Epithelial cell of esophagus (primary cell): ENCODE data around the gene CC2D2A.

Experiments
- DNase-seq: peaks from one replicate; pipeline ENCODE4 v3.0.0; 2010; ENCODE audit warnings: low read depth
- H3K4me3 ChIP-seq: 2 replicates; pipeline ENCODE4 v1.5.1; 2011; ENCODE audit warnings: mild to moderate bottlenecking, low read length, control low read depth
- TF ChIP-seq, protein P1 (sequence below): IDR thresholded peaks from 2 replicates; pipeline ENCODE4 v1.5.1; 2011; ENCODE audit warnings: low read depth, mild to moderate bottlenecking, low read length, control low read depth, inconsistent platforms; ENCODE audit not compliant: insufficient read depth; ENCODE audit errors: missing control alignments

The CC2D2A gene

DNA sequence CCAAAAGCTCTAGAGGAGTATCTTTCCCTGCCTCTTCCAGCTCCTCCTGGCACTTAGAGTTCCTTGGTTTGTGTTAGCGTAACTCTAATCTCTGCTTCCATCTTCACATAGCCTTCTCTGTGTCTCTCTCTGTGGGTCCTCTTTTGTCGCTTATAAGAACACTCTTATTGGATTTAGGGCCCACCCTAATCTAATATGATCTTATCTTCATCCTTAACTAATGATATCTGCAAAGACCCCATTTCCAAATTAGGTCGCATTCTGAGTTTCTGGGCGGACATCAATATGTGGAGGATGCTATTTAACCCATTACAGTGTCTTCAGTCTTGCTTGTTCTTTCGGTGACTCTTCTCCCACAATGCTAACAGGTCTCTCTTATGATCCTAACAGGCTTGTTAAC is 72.3 kb downstream of the CC2D2A start:
- H3K4me3 ChIP-seq, result no peak overlapping the region
- TF ChIP-seq, protein P1, sequence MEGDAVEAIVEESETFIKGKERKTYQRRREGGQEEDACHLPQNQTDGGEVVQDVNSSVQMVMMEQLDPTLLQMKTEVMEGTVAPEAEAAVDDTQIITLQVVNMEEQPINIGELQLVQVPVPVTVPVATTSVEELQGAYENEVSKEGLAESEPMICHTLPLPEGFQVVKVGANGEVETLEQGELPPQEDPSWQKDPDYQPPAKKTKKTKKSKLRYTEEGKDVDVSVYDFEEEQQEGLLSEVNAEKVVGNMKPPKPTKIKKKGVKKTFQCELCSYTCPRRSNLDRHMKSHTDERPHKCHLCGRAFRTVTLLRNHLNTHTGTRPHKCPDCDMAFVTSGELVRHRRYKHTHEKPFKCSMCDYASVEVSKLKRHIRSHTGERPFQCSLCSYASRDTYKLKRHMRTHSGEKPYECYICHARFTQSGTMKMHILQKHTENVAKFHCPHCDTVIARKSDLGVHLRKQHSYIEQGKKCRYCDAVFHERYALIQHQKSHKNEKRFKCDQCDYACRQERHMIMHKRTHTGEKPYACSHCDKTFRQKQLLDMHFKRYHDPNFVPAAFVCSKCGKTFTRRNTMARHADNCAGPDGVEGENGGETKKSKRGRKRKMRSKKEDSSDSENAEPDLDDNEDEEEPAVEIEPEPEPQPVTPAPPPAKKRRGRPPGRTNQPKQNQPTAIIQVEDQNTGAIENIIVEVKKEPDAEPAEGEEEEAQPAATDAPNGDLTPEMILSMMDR, result no peak
- no peak for DNase-seq

DNA sequence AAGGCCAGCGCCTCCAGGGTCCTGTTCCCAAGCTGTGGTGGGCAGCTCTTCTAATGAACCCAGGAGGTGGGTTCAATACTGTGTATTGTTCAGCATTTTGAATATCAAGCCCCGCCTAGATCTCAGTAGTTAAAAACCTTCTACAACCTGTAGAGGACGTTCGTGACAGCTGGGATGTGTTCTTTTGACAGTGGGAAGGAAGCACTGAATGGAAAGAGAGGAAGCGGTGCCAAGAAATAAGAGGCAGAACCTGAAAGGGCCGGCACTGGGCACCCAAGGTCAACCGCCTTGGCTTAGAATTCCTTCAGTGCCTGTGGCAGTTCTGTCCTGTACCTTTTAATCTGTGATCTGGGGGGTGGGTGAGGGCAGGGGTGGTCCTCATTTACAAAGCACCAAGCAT is 73.1 kb downstream of the CC2D2A start:
- TF ChIP-seq, protein P1, result no peak
- H3K4me3 ChIP-seq, result no peak overlapping the region
- no peak for DNase-seq

DNA sequence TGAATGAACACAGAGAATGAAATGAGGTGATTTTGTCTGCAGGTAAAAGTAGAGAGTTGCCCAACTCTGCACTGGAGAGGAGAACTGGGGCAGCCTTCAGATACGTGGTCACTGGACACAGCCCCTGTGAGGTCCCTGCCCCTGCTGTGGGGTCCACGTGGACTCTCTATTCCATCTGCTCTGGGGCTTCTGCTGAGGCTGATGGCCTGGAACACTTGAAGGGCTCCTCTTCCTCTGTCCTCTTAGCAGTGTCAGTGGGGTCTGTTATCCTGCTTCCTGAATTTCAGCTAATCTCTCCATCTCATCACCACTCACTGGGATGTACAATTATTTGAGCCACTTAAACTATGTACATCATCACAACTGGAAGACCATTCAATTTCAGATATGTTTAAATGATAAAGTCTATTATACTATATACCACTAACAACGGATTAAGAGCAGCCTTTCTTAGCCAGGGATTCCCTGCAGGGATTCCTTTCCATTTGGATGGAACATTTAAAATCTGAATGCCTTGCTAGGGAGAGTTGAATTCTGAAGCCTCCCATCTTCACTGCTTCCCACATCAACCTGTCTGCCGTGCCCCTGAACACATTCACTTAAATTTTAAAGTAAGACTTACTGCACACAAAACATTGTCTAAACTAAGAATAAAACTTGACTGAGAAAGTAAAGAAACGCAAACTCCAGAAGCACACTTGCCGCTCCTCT is 74.0 kb downstream of the CC2D2A start:
- H3K4me3 ChIP-seq, result no peak overlapping the region
- TF ChIP-seq, protein P1, result no peak
- no peak for DNase-seq

DNA sequence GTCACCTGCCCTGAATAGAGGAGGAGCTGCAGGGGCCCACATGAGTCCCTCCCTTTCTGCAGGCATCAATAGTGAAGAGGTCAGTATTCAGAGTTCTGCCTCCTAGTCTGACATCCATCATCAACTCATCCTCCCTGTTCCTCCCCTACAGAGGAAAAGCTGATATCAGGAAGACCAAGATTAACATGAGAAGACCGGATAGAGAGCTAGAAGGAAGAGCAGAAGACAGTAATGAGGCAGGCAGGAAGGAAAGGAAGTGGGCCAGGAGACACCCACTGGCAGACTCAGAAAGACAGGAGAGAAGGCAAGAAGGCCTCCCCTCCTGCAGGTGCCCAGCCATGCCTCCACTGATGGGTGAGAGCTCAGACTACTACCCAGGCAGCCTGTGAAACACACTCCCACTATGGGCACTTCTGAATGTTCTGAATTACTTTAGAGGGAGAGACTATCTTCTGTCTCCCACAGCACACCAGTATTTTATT is 74.6 kb downstream of the CC2D2A start:
- no peak for DNase-seq
- no peak overlapping the region for H3K4me3 ChIP-seq
- TF ChIP-seq, protein P1, result no peak

DNA sequence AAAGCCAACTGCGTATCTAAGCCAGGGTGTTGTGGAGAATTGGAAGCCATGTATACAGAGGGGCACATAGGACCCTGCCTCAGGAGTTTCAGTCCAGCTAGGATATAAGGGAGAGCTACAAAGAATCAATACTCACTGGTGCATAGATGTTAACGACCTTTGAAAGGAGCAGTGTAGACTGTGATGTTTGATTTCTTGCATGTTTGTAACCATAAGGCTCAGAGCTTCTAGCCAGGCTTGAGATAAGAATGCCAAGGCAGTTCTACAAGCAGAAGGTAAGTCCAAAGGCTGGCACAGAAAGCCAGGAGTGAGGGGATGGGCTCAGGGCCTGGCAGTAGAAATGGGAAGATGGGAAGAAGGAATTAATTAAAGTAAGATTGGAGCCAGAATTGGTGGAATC is 75.7 kb downstream of the CC2D2A start:
- TF ChIP-seq, protein P1, result no peak
- H3K4me3 ChIP-seq, result no peak overlapping the region
- no peak for DNase-seq

DNA sequence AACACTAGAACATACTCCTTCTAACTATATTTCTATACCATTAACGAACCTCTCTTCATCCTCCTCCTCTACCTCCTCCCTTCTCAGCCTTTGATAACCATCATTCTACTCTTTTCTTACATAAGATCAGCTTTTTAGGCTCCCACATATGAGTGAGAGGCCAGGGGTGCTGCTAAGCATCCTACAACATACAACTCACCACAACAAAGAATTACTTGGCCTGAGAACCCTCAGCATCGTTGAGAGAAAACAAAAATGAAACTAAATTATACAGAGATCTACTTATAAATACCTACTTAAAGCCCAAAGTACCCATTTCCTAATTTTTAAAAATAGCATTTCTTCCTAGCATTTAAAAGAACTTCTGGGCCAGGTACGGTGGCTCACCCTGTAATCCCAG is 77.7 kb downstream of the CC2D2A start:
- H3K4me3 ChIP-seq, result no peak overlapping the region
- TF ChIP-seq, protein P1, result no peak
- DNase-seq, result no peak

DNA sequence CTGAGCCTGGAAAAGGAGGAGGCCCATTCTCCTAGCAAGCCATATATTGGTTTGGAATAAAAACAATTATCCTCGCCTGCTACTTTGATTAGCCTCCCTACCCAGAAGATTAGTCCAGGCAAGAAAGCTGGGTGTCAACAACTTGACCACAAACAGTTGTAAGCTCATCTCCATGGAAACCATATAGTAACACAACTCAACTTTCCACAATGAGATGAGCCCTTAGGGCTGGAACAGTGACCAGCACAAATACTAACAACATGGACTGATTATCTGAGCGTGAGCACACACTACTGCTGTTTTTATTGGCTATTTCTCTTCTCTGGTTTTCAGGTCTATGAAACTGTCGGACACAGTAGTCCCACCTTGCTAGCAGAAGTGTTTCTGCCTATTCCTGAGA is 80.8 kb downstream of the CC2D2A start:
- no peak for DNase-seq
- TF ChIP-seq, protein P1, result no peak
- H3K4me3 ChIP-seq, result no peak overlapping the region
